GM12865 (cell line): ENCODE data around the gene FRMD6.

Source experiments
- DNase-seq: peaks from one replicate; pipeline ENCODE4 v3.0.0; 2010; ENCODE audit warnings: low read depth
- H3K4me3 ChIP-seq: 2 replicates; pipeline ENCODE4 v1.5.1; 2011; ENCODE audit warnings: mild to moderate bottlenecking, low read depth, low read length, control low read depth
- CTCF ChIP-seq: IDR thresholded peaks from 2 replicates; pipeline ENCODE4 v1.5.1; 2011; ENCODE audit warnings: low read length, control low read depth, low read depth, inconsistent platforms; ENCODE audit not compliant: insufficient read depth; ENCODE audit errors: missing control alignments

The FRMD6 gene

DNA sequence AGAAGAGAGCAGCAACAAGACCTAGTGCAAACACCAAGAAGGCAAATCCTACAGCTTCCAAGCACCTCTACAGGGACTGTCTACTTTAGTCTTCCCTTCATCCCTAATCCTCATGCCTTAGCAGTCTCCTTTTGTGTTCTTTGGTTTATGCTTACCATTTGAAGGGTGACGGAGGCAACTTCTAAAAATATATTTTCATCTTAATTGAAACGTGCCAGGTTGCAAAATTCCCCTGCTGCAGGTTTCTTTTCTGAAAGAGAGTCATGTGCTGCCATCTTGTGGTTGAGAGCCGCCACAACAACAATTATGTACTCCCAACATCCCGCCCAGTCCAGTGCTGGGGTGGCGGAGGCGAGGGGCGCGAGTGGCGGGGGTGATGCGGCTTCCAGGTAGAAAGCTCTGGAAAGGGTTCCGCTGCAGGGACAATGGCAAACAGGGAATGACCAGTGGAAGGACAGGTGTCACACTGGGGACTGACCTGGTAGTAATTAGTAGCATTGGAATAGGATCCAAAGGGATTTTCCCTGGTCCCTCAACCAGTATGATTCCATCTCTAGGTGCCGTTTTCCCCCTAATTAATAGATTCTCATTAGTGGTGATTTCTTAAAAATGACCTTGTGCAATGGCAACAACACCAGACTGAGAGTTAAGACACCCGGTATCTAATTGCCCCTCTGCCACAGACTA, 128.4 kb downstream of the FRMD6 start:
- no peak overlapping the region for H3K4me3 ChIP-seq
- DNase-seq, result peak; percentile 77
- peak; percentile 73 for TF ChIP-seq CTCF
